ENCODE data around the gene HS1BP3.

HS1BP3 gene

GRCh38 chr2:20669562-20670314 is 18.8 kb upstream of the HS1BP3 start:
- H3K4me3 ChIP-seq (ENCODE audit: low read length), result no peak overlapping the region
- no peak for TF ChIP-seq CTCF (IDR thresholded peaks at IDR 0.05; ENCODE audit: insufficient read depth, low read depth, low read length, missing control alignments)
- no peak for DNase-seq (ENCODE audit: low read depth)

- H3K4me3 ChIP-seq (ENCODE audit: low read length), result no peak overlapping the region
- DNase-seq (ENCODE audit: low read depth), result no peak
- no peak for TF ChIP-seq CTCF (IDR thresholded peaks at IDR 0.05; ENCODE audit: insufficient read depth, low read depth, low read length, missing control alignments)
These were observed 18.1 kb upstream of the HS1BP3 start for GRCh38 chr2:20668871-20669475.

GRCh38 chr2:20668451-20668850 is 17.6 kb upstream of the HS1BP3 start:
- no peak for DNase-seq (ENCODE audit: low read depth)
- no peak overlapping the region for H3K4me3 ChIP-seq (ENCODE audit: low read length)
- TF ChIP-seq CTCF (IDR thresholded peaks at IDR 0.05; ENCODE audit: insufficient read depth, low read depth, low read length, missing control alignments), result no peak

- H3K4me3 ChIP-seq (ENCODE audit: low read length), result peak overlapping the region; percentile 28
- peak; percentile 33 for DNase-seq (ENCODE audit: low read depth)
- no peak for TF ChIP-seq CTCF (IDR thresholded peaks at IDR 0.05; ENCODE audit: insufficient read depth, low read depth, low read length, missing control alignments)
These were observed 16.9 kb upstream of the HS1BP3 start for GRCh38 chr2:20667531-20668401.

- no peak for TF ChIP-seq CTCF (IDR thresholded peaks at IDR 0.05; ENCODE audit: insufficient read depth, low read depth, low read length, missing control alignments)
- no peak for DNase-seq (ENCODE audit: low read depth)
- H3K4me3 ChIP-seq (ENCODE audit: low read length), result peak overlapping the region; percentile 28
These were observed 16.2 kb upstream of the HS1BP3 start for GRCh38 chr2:20667151-20667530.

- TF ChIP-seq CTCF (IDR thresholded peaks at IDR 0.05; ENCODE audit: insufficient read depth, low read depth, low read length, missing control alignments), result no peak
- peak within 1 kb of the TSS; percentile 28 for H3K4me3 ChIP-seq (ENCODE audit: low read length)
- no peak for DNase-seq (ENCODE audit: low read depth)
These were observed 15.6 kb upstream of the HS1BP3 start, which contains the start of gene GDF7 for GRCh38 chr2:20666304-20667150. TSS of gene GDF7 (plus strand) at chr2:20667144. CDS start at chr2:20667240, 96 bp downstream.

All from epithelial cell of esophagus (primary cell).